Smooth muscle cell (in vitro differentiated cells): ENCODE measurements around the gene MALRD1. TPM values are rescaled to one million over a fixed set of nuclear protein-coding genes. Genes with fewer than 3 reads are reported as not detected.
A peak's percentile ranks its signal among the peaks of the same experiment; 100 is the strongest.

ENCODE experiments used
- DNase-seq: peaks from one replicate; lab custom pipeline; 2025; ENCODE audit not compliant: unreplicated experiment; lab: John Stamatoyannopoulos, UW
- H2AFZ ChIP-seq: fragments of 200-600 bp; sonication (generic); 2 replicates; pipeline ENCODE4 v1.6.0; 2016; ENCODE audit warnings: antibody characterized with exemption, low read depth, mild to moderate bottlenecking
- H3F3A ChIP-seq: fragments of 200-600 bp; sonication (generic); 2 replicates; pipeline ENCODE4 v1.6.0; 2017; ENCODE audit warnings: antibody characterized with exemption, low read depth
- H3K27ac ChIP-seq: fragments of 200-600 bp; sonication (generic); 2 replicates; pipeline ENCODE4 v1.5.1; 2016; ENCODE audit warnings: low read depth, mild to moderate bottlenecking
- H3K27me3 ChIP-seq: fragments of 200-600 bp; sonication (generic); 2 replicates; pipeline ENCODE4 v1.6.1; 2016; ENCODE audit warnings: low read depth, mild to moderate bottlenecking
- H3K36me3 ChIP-seq: fragments of 200-600 bp; sonication (generic); 2 replicates; pipeline ENCODE4 v1.5.1; 2016; ENCODE audit warnings: low read depth
- H3K4me1 ChIP-seq: fragments of 200-600 bp; sonication (generic); 2 replicates; pipeline ENCODE4 v1.5.1; 2016; ENCODE audit warnings: low read depth
- H3K4me2 ChIP-seq: fragments of 200-600 bp; sonication (generic); 2 replicates; pipeline ENCODE4 v1.6.0; 2016; ENCODE audit warnings: mild to moderate bottlenecking
- H3K4me3 ChIP-seq: fragments of 200-600 bp; sonication (generic); 2 replicates; pipeline ENCODE4 v1.5.1; 2016; ENCODE audit warnings: mild to moderate bottlenecking
- H3K79me2 ChIP-seq: fragments of 200-600 bp; sonication (generic); 2 replicates; pipeline ENCODE4 v1.6.0; 2016; ENCODE audit warnings: low read depth, mild to moderate bottlenecking
- H3K9ac ChIP-seq: fragments of 200-600 bp; sonication (generic); 2 replicates; pipeline ENCODE4 v1.6.0; 2016; ENCODE audit warnings: low read depth
- H3K9me3 ChIP-seq: fragments of 200-600 bp; sonication (generic); replicated peaks from 2 replicates; pipeline ENCODE4 v1.5.1; 2016; ENCODE audit warnings: low read depth
- H4K20me1 ChIP-seq: fragments of 200-600 bp; sonication (generic); 2 replicates; pipeline ENCODE4 v1.6.0; 2016; ENCODE audit warnings: low read depth
- CTCF ChIP-seq: fragments of 200-600 bp; sonication (generic); IDR thresholded peaks from 2 replicates; pipeline ENCODE4 v1.5.1; 2017; ENCODE audit warnings: borderline replicate concordance, mild to moderate bottlenecking, antibody characterized with exemption; ENCODE audit not compliant: insufficient read depth, poor library complexity, severe bottlenecking
- WGBS: methylation state at CpG from one replicate; pipeline ENCODE4 v1.1.7; 2016; ENCODE audit warnings: low lambda C conversion rate; 5-methylcytosine and 5-hydroxymethylcytosine counted together
- polyA plus RNA-seq: library from polyadenylated mRNA; unstranded; fragments of >200 nt; fragmentation: Nextera tagmentation; extraction: Ambion mirVana; gene quantifications from 2 replicates; pipeline ENCODE4 v1.2.1, GENCODE V29; 2016
- total RNA-seq: library from RNA; depleted of rRNA; stranded (reverse); fragments of >200 nt; gene quantifications from 2 replicates; pipeline ENCODE4 v1.2.3, GENCODE V29; 2014

MALRD1 gene
- total and polyA plus RNA-seq, 2 experiments from 2014 or later, result 1.9 TPM; not detected in 1

- no peak overlapping the region for H3K27ac ChIP-seq
- H4K20me1 ChIP-seq, result no peaks in the 10 kb centered on the region
- H3K36me3 ChIP-seq, result no peaks in the 10 kb centered on the region
- H2AFZ ChIP-seq, result no peak overlapping the region
- no peak overlapping the region for H3K9ac ChIP-seq
- TF ChIP-seq CTCF, result no peak
- no peak for DNase-seq
- H3K9me3 ChIP-seq, result no peaks in the 10 kb centered on the region
- 81% methylated on average over 1 of the region's 1 CpG for WGBS
- H3F3A ChIP-seq, result no peaks in the 10 kb centered on the region
- H3K27me3 ChIP-seq, result no peaks in the 10 kb centered on the region
- no peaks in the 10 kb centered on the region for H3K79me2 ChIP-seq
- no peak overlapping the region for H3K4me3 ChIP-seq
- H3K4me2 ChIP-seq, result no peak overlapping the region
- peaks cover 4% of the 10 kb centered on the region for H3K4me1 ChIP-seq
Measured at GRCh38 chr10:19046679-19047078, 1.9 kb upstream of the MALRD1 start.

- H3K4me2 ChIP-seq, result no peak overlapping the region
Measured at GRCh38 chr10:19048891-19049290, 290 bp downstream of the MALRD1 start.

DNA sequence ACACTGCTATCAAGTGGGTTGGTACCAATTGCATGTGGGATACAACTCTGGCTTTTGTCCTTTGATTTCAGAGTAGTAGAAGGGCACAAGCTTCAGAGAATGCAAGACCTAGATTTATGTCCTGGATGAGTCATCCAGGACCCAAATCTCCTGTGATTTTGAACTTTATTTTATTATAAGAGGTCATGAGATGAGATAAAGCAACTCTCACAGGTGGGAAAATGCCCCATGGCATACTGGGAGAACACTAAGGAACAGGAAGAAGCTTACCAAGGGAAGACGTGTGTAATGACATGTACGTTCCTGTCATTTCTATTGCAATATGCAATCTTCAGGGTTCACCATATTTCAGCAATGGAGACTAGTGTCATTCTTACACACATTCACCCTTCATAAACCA is 966 bp downstream of the MALRD1 start:
- H3F3A ChIP-seq, result no peaks in the 10 kb centered on the region
- no peak overlapping the region for H2AFZ ChIP-seq
- WGBS, result 96% methylated on average over 2 of the region's 2 CpGs
- no peak overlapping the region for H3K27ac ChIP-seq
- H3K9ac ChIP-seq, result no peak overlapping the region
- TF ChIP-seq CTCF, result no peak
- no peaks in the 10 kb centered on the region for H3K36me3 ChIP-seq
- H3K4me1 ChIP-seq, result peaks cover 4% of the 10 kb centered on the region
- no peaks in the 10 kb centered on the region for H3K9me3 ChIP-seq
- H3K27me3 ChIP-seq, result no peaks in the 10 kb centered on the region
- DNase-seq, result no peak
- no peaks in the 10 kb centered on the region for H4K20me1 ChIP-seq
- no peak overlapping the region for H3K4me2 ChIP-seq
- H3K4me3 ChIP-seq, result peak overlapping the region; percentile 41
- no peaks in the 10 kb centered on the region for H3K79me2 ChIP-seq

More at GRCh38 chr10:19048891-19049290, 290 bp downstream of the MALRD1 start:
- H3K27me3 ChIP-seq, result no peaks in the 10 kb centered on the region
- H3K27ac ChIP-seq, result no peak overlapping the region
- no peaks in the 10 kb centered on the region for H3K9me3 ChIP-seq
- H3K36me3 ChIP-seq, result no peaks in the 10 kb centered on the region
- no peak for DNase-seq
- H3K4me3 ChIP-seq, result peak overlapping the region; percentile 41
- no peak overlapping the region for H2AFZ ChIP-seq
- no peak overlapping the region for H3K9ac ChIP-seq
- 69% methylated on average over 3 of the region's 3 CpGs for WGBS
- no peak for TF ChIP-seq CTCF
- H4K20me1 ChIP-seq, result no peaks in the 10 kb centered on the region
- peaks cover 4% of the 10 kb centered on the region for H3K4me1 ChIP-seq
- no peaks in the 10 kb centered on the region for H3K79me2 ChIP-seq
- H3F3A ChIP-seq, result no peaks in the 10 kb centered on the region

DNA sequence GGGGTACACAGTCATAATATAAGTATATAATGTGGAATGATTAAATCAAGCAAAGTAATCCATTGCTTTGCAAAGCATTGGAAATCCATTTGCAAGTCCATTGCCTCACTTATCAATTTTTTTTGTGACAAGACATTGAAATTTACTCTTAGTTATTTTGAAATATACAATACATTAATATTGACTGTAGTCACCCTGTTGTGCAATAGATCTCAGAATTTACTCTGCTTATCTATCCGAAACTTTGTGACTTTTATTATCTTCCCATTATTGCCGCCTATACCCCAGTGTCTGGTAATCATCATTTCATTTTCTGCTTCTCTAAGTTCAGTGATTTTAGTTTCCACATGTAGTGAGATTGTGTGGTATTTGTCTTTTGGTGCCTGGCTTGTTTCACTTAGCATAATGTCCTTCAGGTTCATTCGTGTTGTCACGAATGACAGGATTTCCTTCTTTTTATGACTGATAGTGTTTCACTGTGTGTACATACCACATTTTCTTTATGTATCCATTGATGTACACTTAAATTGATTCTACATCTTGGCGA is 5.8 kb downstream of the MALRD1 start:
- Histone ChIP-seq H3K9me3 (no peaks in the 10 kb centered on the region), H3K27me3 (no peaks in the 10 kb centered on the region), H3K4me2 (no peak overlapping the region), H2AFZ (no peak overlapping the region), H3K27ac (no peak overlapping the region), H3K4me3 (no peak overlapping the region), H3K36me3 (no peaks in the 10 kb centered on the region), H3K9ac (no peak overlapping the region), H4K20me1 (no peaks in the 10 kb centered on the region), H3K79me2 (no peaks in the 10 kb centered on the region), H3K4me1 (no peaks in the 10 kb centered on the region), H3F3A (no peaks in the 10 kb centered on the region)
- WGBS, result 77% methylated on average over 5 of the region's 5 CpGs
- TF ChIP-seq CTCF, result no peak
- DNase-seq, result no peak
